Liver (tissue), 9 donors: ENCODE data around the gene MRPS9. TPM values are rescaled to one million over a fixed set of nuclear protein-coding genes. Genes with fewer than 3 reads are reported as not detected.

ENCODE experiments used
- DNase-seq: peaks from one replicate; pipeline ENCODE4 v3.0.0-alpha.2; 2017; ENCODE audit warnings: low spot score
- H3K27ac ChIP-seq, 2 donors: one replicate each; pipeline ENCODE4 v1.7.0; 2013; ENCODE audit warnings: inconsistent platforms in 2 of 2, low read length in 2 of 2, control low read depth in 1 of 2, low read depth in 1 of 2, mild to moderate bottlenecking in 1 of 2
- H3K27me3 ChIP-seq, 4 donors: one replicate each; pipeline versions ENCODE4 v1.6.1 to v1.7.0; 2013; ENCODE audit warnings: low read length in 3 of 4, inconsistent platforms in 1 of 4, mild to moderate bottlenecking in 1 of 4, moderate library complexity in 1 of 4; ENCODE audit not compliant: control insufficient read depth in 4 of 4, insufficient read depth in 4 of 4
- H3K36me3 ChIP-seq, 4 donors: one replicate each; pipeline versions ENCODE4 v1.6.1 to v1.7.0; 2013; ENCODE audit warnings: low read length in 3 of 4, mild to moderate bottlenecking in 3 of 4, low read depth in 1 of 4, moderate library complexity in 1 of 4; ENCODE audit not compliant: control insufficient read depth in 4 of 4, insufficient read depth in 3 of 4
- H3K4me1 ChIP-seq, 4 donors: one replicate each; pipeline versions ENCODE4 v1.6.1 to v1.7.0; 2013; ENCODE audit warnings: low read length in 3 of 4, mild to moderate bottlenecking in 3 of 4, moderate library complexity in 1 of 4; ENCODE audit not compliant: control insufficient read depth in 4 of 4, insufficient read depth in 4 of 4
- H3K4me3 ChIP-seq, 3 donors: one replicate each; pipeline versions ENCODE4 v1.6.1 to v1.7.0; 2013; ENCODE audit warnings: low read length in 3 of 3, control low read depth in 1 of 3, low read depth in 1 of 3, mild to moderate bottlenecking in 1 of 3
- H3K9ac ChIP-seq, 2 donors: one replicate each; pipeline ENCODE4 v1.7.0; 2013; ENCODE audit warnings: low read length in 2 of 2, mild to moderate bottlenecking in 2 of 2, moderate library complexity in 2 of 2, control low read depth in 1 of 2, low read depth in 1 of 2
- H3K9me3 ChIP-seq, 4 donors: one replicate each; pipeline versions ENCODE4 v1.6.1 to v1.7.0; 2013; ENCODE audit warnings: low read length in 3 of 4; ENCODE audit not compliant: control insufficient read depth in 4 of 4
- ATF3 ChIP-seq: IDR thresholded peaks from 2 replicates; pipeline ENCODE4 v1.6.1; 2016; ENCODE audit warnings: antibody characterized with exemption
- CTCF ChIP-seq: fragments of 150-350 bp; IDR thresholded peaks from 2 replicates; pipeline ENCODE4 v1.5.1; 2017; ENCODE audit warnings: improper control_type of control experiment, low read depth, low read length; ENCODE audit not compliant: missing input control
- EGR1 ChIP-seq, 2 donors: IDR thresholded peaks; 2 replicates each; pipeline ENCODE4 v1.6.1; 2016 to 2018; ENCODE audit warnings: antibody characterized with exemption in 2 of 2, low read depth in 2 of 2
- FOXA1 ChIP-seq: IDR thresholded peaks from 2 replicates; pipeline ENCODE4 v1.6.1; 2016; ENCODE audit warnings: antibody characterized with exemption
- FOXA2 ChIP-seq: IDR thresholded peaks from 2 replicates; pipeline ENCODE4 v1.6.1; 2016; ENCODE audit warnings: antibody characterized with exemption
- GABPA ChIP-seq, 2 donors: IDR thresholded peaks in 1 of 2; conservative IDR thresholded peaks in 1 of 2; 2 replicates each; pipeline ENCODE4 v1.6.1; 2016; ENCODE audit warnings: antibody characterized with exemption in 2 of 2, mild to moderate bottlenecking in 1 of 2, moderate library complexity in 1 of 2
- HNF4G ChIP-seq: IDR thresholded peaks from 2 replicates; pipeline ENCODE4 v1.6.1; 2016; ENCODE audit warnings: antibody characterized with exemption
- NR2F2 ChIP-seq: IDR thresholded peaks from 2 replicates; pipeline ENCODE4 v1.6.1; 2016; ENCODE audit warnings: antibody characterized with exemption
- RAD21 ChIP-seq, 2 donors: IDR thresholded peaks; 2 replicates each; pipeline ENCODE4 v1.6.1; 2016; ENCODE audit warnings: antibody characterized with exemption in 2 of 2, mild to moderate bottlenecking in 2 of 2
- REST ChIP-seq: IDR thresholded peaks from 2 replicates; pipeline ENCODE4 v1.6.1; 2016; ENCODE audit warnings: antibody characterized with exemption, mild to moderate bottlenecking
- RXRA ChIP-seq, 2 donors: IDR thresholded peaks; 2 replicates each; pipeline ENCODE4 v1.6.1; 2017 to 2018; ENCODE audit warnings: antibody characterized with exemption in 2 of 2, mild to moderate bottlenecking in 1 of 2
- SP1 ChIP-seq: IDR thresholded peaks from 2 replicates; pipeline ENCODE4 v1.6.1; 2018; ENCODE audit warnings: antibody characterized with exemption, mild to moderate bottlenecking
- TAF1 ChIP-seq: conservative IDR thresholded peaks from 2 replicates; pipeline ENCODE4 v1.6.1; 2016; ENCODE audit warnings: antibody characterized with exemption, mild to moderate bottlenecking
- YY1 ChIP-seq: IDR thresholded peaks from 2 replicates; pipeline ENCODE4 v1.6.1; 2016; ENCODE audit warnings: antibody characterized with exemption, mild to moderate bottlenecking
- ZBTB33 ChIP-seq: IDR thresholded peaks from 2 replicates; pipeline ENCODE4 v1.6.1; 2016; ENCODE audit warnings: antibody characterized with exemption
- WGBS: extraction: QIAGEN DNeasy Blood & Tissue Kit; methylation state at CpG from one replicate; pipeline ENCODE4 v1.1.7; 2013; 5-methylcytosine and 5-hydroxymethylcytosine counted together
- polyA plus RNA-seq, 2 donors: library from polyadenylated mRNA; stranded (reverse) in 1 of 2; unstranded in 1 of 2; fragments of 200-250 nt in 1 of 2; fragments of >200 nt in 1 of 2; fragmentation: Nextera tagmentation in 1 of 2; extraction: Ambion mirVana in 1 of 2; gene quantifications; one replicate each; pipeline versions ENCODE4 v1.2.1 to v1.2.3, GENCODE V29; 2013 to 2015
- total RNA-seq, 2 donors: library from RNA; depleted of rRNA; stranded (reverse); fragments of >200 nt; gene quantifications; one replicate each; pipeline ENCODE4 v1.2.3, GENCODE V29; 2014
- donor health status: healthy.
- donor health status: healthy.
- donor health status: healthy.
- donor health status: healthy.
- donor health status: healthy.

MRPS9 gene
- total and polyA plus RNA-seq, 4 donors: 11.5 to 27.7 (median 17.9) TPM

GRCh38 chr2:105125920-105126319 lies 88.1 kb downstream of the MRPS9 start:
- TF ChIP-seq EGR1 (IDR thresholded peaks at IDR 0.05; ENCODE audit: low read depth in 2 of 2) (no peak), RXRA (IDR thresholded peaks at IDR 0.05) (no peak), TAF1 (no peak), CTCF (no peak), ATF3 (no peak), HNF4G (no peak), RAD21 (IDR thresholded peaks at IDR 0.05) (no peak), GABPA (IDR thresholded peaks at IDR 0.05 in 1 of 2, conservative IDR thresholded peaks at IDR 0.05 in 1 of 2) (no peak), FOXA1 (no peak), FOXA2 (no peak), ZBTB33 (no peak), NR2F2 (no peak), YY1 (no peak), REST (no peak)
- no peaks in the 10 kb centered on the region for H3K36me3 ChIP-seq
- H3K27me3 ChIP-seq: no peaks in the 10 kb centered on the region
- H3K4me3 ChIP-seq: no peak overlapping the region
- H3K9ac ChIP-seq: no peak overlapping the region
- no peak for DNase-seq
- no peak overlapping the region for H3K27ac ChIP-seq
- H3K4me1 ChIP-seq: no peaks in the 10 kb centered on the region
- H3K9me3 ChIP-seq: no peaks in the 10 kb centered on the region
- 83% methylated on average over 3 of the region's 3 CpGs for WGBS

- Histone ChIP-seq H3K4me1 (no peaks in the 10 kb centered on the region), H3K36me3 (no peaks in the 10 kb centered on the region)
Measured at GRCh38 chr2:105126336-105126735, 88.5 kb downstream of the MRPS9 start.

More at GRCh38 chr2:105126336-105126735, 88.5 kb downstream of the MRPS9 start:
- no peaks in the 10 kb centered on the region for H3K9me3 ChIP-seq
- H3K27me3 ChIP-seq: no peaks in the 10 kb centered on the region
- 89% methylated on average over 5 of the region's 5 CpGs for WGBS
- H3K4me3 ChIP-seq: no peak overlapping the region
- H3K9ac ChIP-seq: no peak overlapping the region
- no peak for TF ChIP-seq SP1
- H3K27ac ChIP-seq: no peak overlapping the region
- DNase-seq: no peak
